Endothelial cell of umbilical vein (primary cell): Measurements from ENCODE around the gene ANAPC16. TPM values are rescaled to one million over a fixed set of nuclear protein-coding genes. Genes with fewer than 3 reads are reported as not detected.
A peak's percentile ranks its signal among the peaks of the same experiment; 100 is the strongest.

Source experiments
- BruUV-seq: library from RNA; stranded (reverse); fragments of 400-500 nt; replicated peaks from 2 replicates; lab custom pipeline; 2021; lab: Mats Ljungman, UMichigan
- CTCF ChIA-PET: fragments of 300-600, 350-600 bp; sonication (Branson Sonifier 250); formaldehyde crosslinking; loops from one replicate; lab custom pipeline; 2021; ENCODE audit warnings: antibody characterized with exemption, inconsistent platforms; lab: Charles Lee
- POLR2A ChIA-PET: fragments of 300-600, 350-600 bp; sonication (Branson Sonifier 250); formaldehyde crosslinking; loops from one replicate; lab custom pipeline; 2021; ENCODE audit warnings: antibody characterized with exemption, inconsistent platforms; lab: Charles Lee
- DNase-seq: peaks from one replicate; pipeline ENCODE4 v3.0.0-alpha.2; 2011; ENCODE audit warnings: low read depth, low spot score
- FAIRE-seq: peaks from 2 replicates; lab custom pipeline; 2011; peaks lifted over from hg19 to GRCh38; lab: Jason Lieb, UNC
- H2AFZ ChIP-seq: 2 replicates; pipeline ENCODE4 v1.6.0; 2012; ENCODE audit warnings: low read depth, low read length, control low read depth, inconsistent platforms
- H3K27ac ChIP-seq: 2 replicates; pipeline ENCODE4 v1.5.1; 2011; ENCODE audit warnings: low read depth, mild to moderate bottlenecking, control low read depth, low read length, moderate library complexity; ENCODE audit not compliant: insufficient read depth
- H3K27me3 ChIP-seq, 2 experiments: 2 replicates each; pipeline versions ENCODE4 v1.6.0 to v1.6.1; 2011; ENCODE audit warnings: low read length in 2 of 2, mixed read lengths in 1 of 2; ENCODE audit not compliant: control insufficient read depth in 2 of 2, insufficient read depth in 2 of 2
- H3K36me3 ChIP-seq, 2 experiments: 2 replicates in 1 of 2; 3 replicates in 1 of 2; pipeline ENCODE4 v1.5.1; 2011; ENCODE audit warnings: low read length in 2 of 2, mild to moderate bottlenecking in 1 of 2, moderate library complexity in 1 of 2; ENCODE audit not compliant: control insufficient read depth in 2 of 2, insufficient read depth in 2 of 2; ENCODE audit errors: extremely low read depth in 1 of 2
- H3K4me1 ChIP-seq: 3 replicates; pipeline ENCODE4 v1.5.1; 2011; ENCODE audit warnings: mild to moderate bottlenecking, low read length; ENCODE audit not compliant: control insufficient read depth, insufficient read depth; ENCODE audit errors: extremely low read depth
- H3K4me2 ChIP-seq: 2 replicates; pipeline ENCODE4 v1.6.1; 2011; ENCODE audit warnings: low read length, control low read depth, mixed read lengths; ENCODE audit not compliant: insufficient read depth
- H3K4me3 ChIP-seq, 3 experiments: fragments of 200-600 bp in 1 of 3; sonication (generic), shearing (Covaris generic) in 1 of 3; replicated peaks in 1 of 3; 2 replicates each; pipeline ENCODE4 v1.5.1; 2011 to 2016; ENCODE audit warnings: control low read depth in 3 of 3, low read length in 3 of 3, mild to moderate bottlenecking in 2 of 3, inconsistent platforms in 1 of 3, low read depth in 1 of 3, moderate library complexity in 1 of 3; ENCODE audit not compliant: insufficient read depth in 1 of 3
- H3K79me2 ChIP-seq: 2 replicates; pipeline ENCODE4 v1.6.0; 2012; ENCODE audit warnings: low read length, inconsistent platforms; ENCODE audit not compliant: control insufficient read depth, insufficient read depth
- H3K9ac ChIP-seq: replicated peaks from 2 replicates; pipeline ENCODE3; 2011; ENCODE audit warnings: low read length, control low read depth; ENCODE audit not compliant: insufficient read depth; ENCODE audit errors: extremely low read depth
- H3K9me1 ChIP-seq: replicated peaks from 3 replicates; pipeline ENCODE4 v1.6.0; 2011; ENCODE audit warnings: mild to moderate bottlenecking, low read length; ENCODE audit not compliant: control insufficient read depth, insufficient read depth; ENCODE audit errors: extremely low read depth
- H3K9me3 ChIP-seq: replicated peaks from 2 replicates; pipeline ENCODE4 v1.5.1; 2012; ENCODE audit warnings: low read length, inconsistent platforms; ENCODE audit not compliant: control insufficient read depth, insufficient read depth
- H4K20me1 ChIP-seq: replicated peaks from 2 replicates; pipeline ENCODE3; 2011; ENCODE audit warnings: mild to moderate bottlenecking, low read length; ENCODE audit not compliant: control insufficient read depth, insufficient read depth; ENCODE audit errors: extremely low read depth
- CTCF ChIP-seq, 2 donors: IDR thresholded peaks; 1 replicate in 1 of 2; 2 replicates in 1 of 2; pipeline ENCODE4 v1.5.1; 2011; ENCODE audit warnings: low read length in 2 of 2, mild to moderate bottlenecking in 2 of 2, moderate library complexity in 2 of 2, control low read depth in 1 of 2, inconsistent platforms in 1 of 2, low read depth in 1 of 2; ENCODE audit not compliant: insufficient read depth in 1 of 2; ENCODE audit errors: extremely low read depth in 1 of 2
- POLR2A ChIP-seq: IDR thresholded peaks from 2 replicates; pipeline ENCODE4 v1.6.1; 2012; ENCODE audit warnings: low read depth, mild to moderate bottlenecking, control low read depth, low read length
- dilution Hi-C: fragments of 300-500 bp; cut with MboI; formaldehyde crosslinking; loops from one replicate; pipeline ENCODE4 v1.15.0; 2019; ENCODE audit warnings: low sequenced_read_pairs; ENCODE audit not compliant: extremely low pct_ligation_motif_present
- intact Hi-C: fragments of 100-400 bp; cut with micrococcal nuclease; formaldehyde crosslinking; loops from one replicate; pipeline ENCODE4 v1.10.0; 2022
- polyA plus RNA-seq, 4 experiments: library from polyadenylated mRNA; depleted of rRNA in 3 of 4; stranded (reverse) in 3 of 4; unstranded in 1 of 4; fragments of >200 nt; gene quantifications; 2 replicates each; pipeline versions ENCODE4 v1.2.1 to v1.2.3, GENCODE V29; 2011 to 2012; ENCODE audit warnings: missing spikeins in 1 of 4
- total RNA-seq: library from RNA; stranded (reverse); gene quantifications from 2 replicates; pipeline ENCODE4 v1.2.3, GENCODE V29; 2021

Gene ANAPC16
- total and polyA plus RNA-seq, 2 donors (not counting 3 experiments of a cell fraction or from before 2014, with no cell fraction given) = 38.1 to 44.4 TPM

- H3K36me3 ChIP-seq = no peaks in the 10 kb centered on the region
Measured at GRCh38 chr10:72243822-72244437, 28.1 kb downstream of the ANAPC16 start.

More at GRCh38 chr10:72243822-72244437, 28.1 kb downstream of the ANAPC16 start:
- BruUV-seq = no TSS peak
- H4K20me1 ChIP-seq = no peaks in the 10 kb centered on the region
- DNase-seq (peak; percentile 48), FAIRE-seq (peak; percentile 65)
- CTCF ChIA-PET = interaction anchor here (0.7 to 2.1 kb wide), 5 partner anchors 20 to 266 kb away, joined by 3 to 5 read pairs (median 4); no protein-coding TSS in a partner anchor
- dilution Hi-C loops (no loop called here), intact Hi-C loops (no loop called here)
- H3K4me1 ChIP-seq = peaks cover 46% of the 10 kb centered on the region
- H3K9me3 ChIP-seq = no peaks in the 10 kb centered on the region
- peak in 1 of 2 donors; percentile 23 for TF ChIP-seq CTCF (IDR thresholded peaks at IDR 0.05; ENCODE audit: extremely low read depth in 1 of 2, insufficient read depth in 1 of 2, low read depth in 1 of 2, low read length in 2 of 2)
- TF ChIP-seq POLR2A = no peak
- H2AFZ ChIP-seq = peak overlapping the region; percentile 66
- no peak overlapping the region for H3K9ac ChIP-seq
- peak overlapping the region; percentile 9 for H3K27ac ChIP-seq
- H3K9me1 ChIP-seq = no peaks in the 10 kb centered on the region
- no peaks in the 10 kb centered on the region for H3K27me3 ChIP-seq
- H3K4me3 ChIP-seq = no peak overlapping the region
- no peaks in the 10 kb centered on the region for H3K79me2 ChIP-seq
- H3K4me2 ChIP-seq = no peak overlapping the region
- POLR2A ChIA-PET = no interaction called here
